Endothelial cell of umbilical vein (primary cell): ENCODE data around the gene URI1. TPM values are rescaled to one million over a fixed set of nuclear protein-coding genes. Genes with fewer than 3 reads are reported as not detected.

Experiments used
- BruUV-seq: library from RNA; stranded (reverse); fragments of 400-500 nt; replicated peaks from 2 replicates; lab custom pipeline; 2021; lab: Mats Ljungman, UMichigan
- CTCF ChIA-PET: fragments of 300-600, 350-600 bp; sonication (Branson Sonifier 250); formaldehyde crosslinking; loops from one replicate; lab custom pipeline; 2021; ENCODE audit warnings: antibody characterized with exemption, inconsistent platforms; lab: Charles Lee
- POLR2A ChIA-PET: fragments of 300-600, 350-600 bp; sonication (Branson Sonifier 250); formaldehyde crosslinking; loops from one replicate; lab custom pipeline; 2021; ENCODE audit warnings: antibody characterized with exemption, inconsistent platforms; lab: Charles Lee
- DNase-seq: peaks from one replicate; pipeline ENCODE4 v3.0.0-alpha.2; 2011; ENCODE audit warnings: low read depth, low spot score
- FAIRE-seq: peaks from 2 replicates; lab custom pipeline; 2011; peaks lifted over from hg19 to GRCh38; lab: Jason Lieb, UNC
- H2AFZ ChIP-seq: 2 replicates; pipeline ENCODE4 v1.6.0; 2012; ENCODE audit warnings: low read depth, low read length, control low read depth, inconsistent platforms
- H3K27ac ChIP-seq: 2 replicates; pipeline ENCODE4 v1.5.1; 2011; ENCODE audit warnings: low read depth, mild to moderate bottlenecking, control low read depth, low read length, moderate library complexity; ENCODE audit not compliant: insufficient read depth
- H3K27me3 ChIP-seq, 2 experiments: 2 replicates each; pipeline versions ENCODE4 v1.6.0 to v1.6.1; 2011; ENCODE audit warnings: low read length in 2 of 2, mixed read lengths in 1 of 2; ENCODE audit not compliant: control insufficient read depth in 2 of 2, insufficient read depth in 2 of 2
- H3K36me3 ChIP-seq, 2 experiments: 2 replicates in 1 of 2; 3 replicates in 1 of 2; pipeline ENCODE4 v1.5.1; 2011; ENCODE audit warnings: low read length in 2 of 2, mild to moderate bottlenecking in 1 of 2, moderate library complexity in 1 of 2; ENCODE audit not compliant: control insufficient read depth in 2 of 2, insufficient read depth in 2 of 2; ENCODE audit errors: extremely low read depth in 1 of 2
- H3K4me1 ChIP-seq: 3 replicates; pipeline ENCODE4 v1.5.1; 2011; ENCODE audit warnings: mild to moderate bottlenecking, low read length; ENCODE audit not compliant: control insufficient read depth, insufficient read depth; ENCODE audit errors: extremely low read depth
- H3K4me2 ChIP-seq: 2 replicates; pipeline ENCODE4 v1.6.1; 2011; ENCODE audit warnings: low read length, control low read depth, mixed read lengths; ENCODE audit not compliant: insufficient read depth
- H3K4me3 ChIP-seq, 3 experiments: fragments of 200-600 bp in 1 of 3; sonication (generic), shearing (Covaris generic) in 1 of 3; replicated peaks in 1 of 3; 2 replicates each; pipeline ENCODE4 v1.5.1; 2011 to 2016; ENCODE audit warnings: control low read depth in 3 of 3, low read length in 3 of 3, mild to moderate bottlenecking in 2 of 3, inconsistent platforms in 1 of 3, low read depth in 1 of 3, moderate library complexity in 1 of 3; ENCODE audit not compliant: insufficient read depth in 1 of 3
- H3K79me2 ChIP-seq: 2 replicates; pipeline ENCODE4 v1.6.0; 2012; ENCODE audit warnings: low read length, inconsistent platforms; ENCODE audit not compliant: control insufficient read depth, insufficient read depth
- H3K9ac ChIP-seq: replicated peaks from 2 replicates; pipeline ENCODE3; 2011; ENCODE audit warnings: low read length, control low read depth; ENCODE audit not compliant: insufficient read depth; ENCODE audit errors: extremely low read depth
- H3K9me1 ChIP-seq: replicated peaks from 3 replicates; pipeline ENCODE4 v1.6.0; 2011; ENCODE audit warnings: mild to moderate bottlenecking, low read length; ENCODE audit not compliant: control insufficient read depth, insufficient read depth; ENCODE audit errors: extremely low read depth
- H3K9me3 ChIP-seq: replicated peaks from 2 replicates; pipeline ENCODE4 v1.5.1; 2012; ENCODE audit warnings: low read length, inconsistent platforms; ENCODE audit not compliant: control insufficient read depth, insufficient read depth
- H4K20me1 ChIP-seq: replicated peaks from 2 replicates; pipeline ENCODE3; 2011; ENCODE audit warnings: mild to moderate bottlenecking, low read length; ENCODE audit not compliant: control insufficient read depth, insufficient read depth; ENCODE audit errors: extremely low read depth
- EZH2 ChIP-seq: IDR thresholded peaks from 2 replicates; pipeline ENCODE4 v1.6.1; 2012; ENCODE audit warnings: borderline replicate concordance, low read depth, mild to moderate bottlenecking, moderate library complexity, low read length, inconsistent platforms; ENCODE audit not compliant: severe bottlenecking
- FOS ChIP-seq: IDR thresholded peaks from 2 replicates; pipeline ENCODE4 v1.6.1; 2011; ENCODE audit warnings: mild to moderate bottlenecking, low read length, moderate library complexity, borderline replicate concordance; ENCODE audit not compliant: insufficient read depth
- GATA2 ChIP-seq: IDR thresholded peaks from 2 replicates; pipeline ENCODE4 v1.7.0; 2011; ENCODE audit warnings: low read depth, mild to moderate bottlenecking, moderate library complexity, mixed read lengths, low read length; ENCODE audit not compliant: insufficient read length, insufficient read depth
- JUN ChIP-seq: IDR thresholded peaks from 2 replicates; pipeline ENCODE4 v1.6.1; 2011; ENCODE audit warnings: borderline replicate concordance, low read depth; ENCODE audit not compliant: insufficient read length, insufficient read depth
- MAX ChIP-seq: IDR thresholded peaks from 2 replicates; pipeline ENCODE4 v1.6.1; 2011; ENCODE audit not compliant: insufficient read depth, insufficient read length
- MYC ChIP-seq: IDR thresholded peaks from one replicate; pipeline ENCODE4 v1.6.1; 2011; ENCODE audit warnings: mild to moderate bottlenecking, low read depth, low read length
- POLR2A ChIP-seq: IDR thresholded peaks from 2 replicates; pipeline ENCODE4 v1.6.1; 2012; ENCODE audit warnings: low read depth, mild to moderate bottlenecking, control low read depth, low read length
- POLR2AphosphoS5 ChIP-seq: IDR thresholded peaks from 2 replicates; pipeline ENCODE4 v1.6.1; 2012; ENCODE audit warnings: low read depth, mild to moderate bottlenecking, control low read depth, low read length, moderate library complexity; ENCODE audit not compliant: insufficient read depth
- dilution Hi-C: fragments of 300-500 bp; cut with MboI; formaldehyde crosslinking; loops from one replicate; pipeline ENCODE4 v1.15.0; 2019; ENCODE audit warnings: low sequenced_read_pairs; ENCODE audit not compliant: extremely low pct_ligation_motif_present
- intact Hi-C: fragments of 100-400 bp; cut with micrococcal nuclease; formaldehyde crosslinking; loops from one replicate; pipeline ENCODE4 v1.10.0; 2022
- polyA plus RNA-seq, 4 experiments: library from polyadenylated mRNA; depleted of rRNA in 3 of 4; stranded (reverse) in 3 of 4; unstranded in 1 of 4; fragments of >200 nt; gene quantifications; 2 replicates each; pipeline versions ENCODE4 v1.2.1 to v1.2.3, GENCODE V29; 2011 to 2012; ENCODE audit warnings: missing spikeins in 1 of 4
- total RNA-seq: library from RNA; stranded (reverse); gene quantifications from 2 replicates; pipeline ENCODE4 v1.2.3, GENCODE V29; 2021

URI1 gene
- total and polyA plus RNA-seq, 2 donors (not counting 3 experiments of a cell fraction or from before 2014, with no cell fraction given): 12.8 to 28.9 TPM

GRCh38 chr19:29928831-29929230 lies 13.2 kb upstream of the URI1 start:
- no peaks in the 10 kb centered on the region for H4K20me1 ChIP-seq
- ChIA-PET CTCF (interaction anchor here (1.0 kb wide), 1 partner anchor 13 kb away, joined by 3 read pairs; the partner anchor contains the start of gene URI1), POLR2A (no interaction called here)
- H3K27me3 ChIP-seq: no peaks in the 10 kb centered on the region
- H3K9ac ChIP-seq: no peak overlapping the region
- H3K4me2 ChIP-seq: no peak overlapping the region
- no peak overlapping the region for H3K27ac ChIP-seq
- no peaks in the 10 kb centered on the region for H3K36me3 ChIP-seq
- intact Hi-C loops (no loop called here), dilution Hi-C loops (no loop called here)
- TF ChIP-seq FOS: no peak
- no peak for TF ChIP-seq GATA2
- no peak for TF ChIP-seq POLR2A
- no peak for TF ChIP-seq POLR2AphosphoS5
- TF ChIP-seq JUN: no peak
- TF ChIP-seq MAX: no peak
- H2AFZ ChIP-seq: no peak overlapping the region
- BruUV-seq: no TSS peak
- DNase-seq: no peak
- no peak for FAIRE-seq
- no peaks in the 10 kb centered on the region for H3K4me1 ChIP-seq
- no peaks in the 10 kb centered on the region for H3K9me1 ChIP-seq
- no peak overlapping the region for H3K4me3 ChIP-seq
- no peaks in the 10 kb centered on the region for H3K79me2 ChIP-seq
- no peaks in the 10 kb centered on the region for H3K9me3 ChIP-seq

DNA sequence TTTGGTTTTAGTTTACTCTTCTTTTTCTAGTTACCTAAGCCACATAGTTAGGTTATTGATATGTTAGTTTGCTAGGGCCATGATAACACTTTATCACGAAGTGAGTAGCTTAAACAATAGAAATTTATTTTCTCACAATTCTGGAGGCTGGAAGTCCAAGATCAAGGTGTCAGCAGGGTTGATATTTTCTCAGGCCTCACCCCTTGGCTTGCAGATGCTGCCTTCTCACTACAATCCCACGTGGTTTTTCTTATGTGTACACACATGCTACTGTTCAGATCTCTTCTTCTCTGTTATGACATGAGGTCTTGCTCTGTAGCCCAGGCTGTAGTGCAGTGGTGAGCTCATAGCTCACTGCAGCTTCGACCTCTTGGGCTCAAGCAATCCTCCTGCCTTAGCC lies 7.8 kb upstream of the URI1 start:
- H2AFZ ChIP-seq: no peak overlapping the region
- dilution Hi-C loops: no loop called here

More for the DNA sequence above, 7.8 kb upstream of the URI1 start:
- Histone ChIP-seq H3K4me3 (no peak overlapping the region), H3K4me1 (no peaks in the 10 kb centered on the region), H4K20me1 (no peaks in the 10 kb centered on the region), H3K79me2 (no peaks in the 10 kb centered on the region), H3K27ac (no peak overlapping the region), H3K9me1 (no peaks in the 10 kb centered on the region), H3K27me3 (no peaks in the 10 kb centered on the region), H3K9ac (no peak overlapping the region), H3K9me3 (no peaks in the 10 kb centered on the region), H3K36me3 (no peaks in the 10 kb centered on the region), H3K4me2 (no peak overlapping the region)
- intact Hi-C loops: no loop called here
- TF ChIP-seq GATA2 (no peak), POLR2A (no peak), MAX (no peak), EZH2 (no peak), FOS (no peak), MYC (no peak)
- FAIRE-seq (no peak), DNase-seq (no peak)
- no TSS peak for BruUV-seq
- POLR2A ChIA-PET: no interaction called here
- CTCF ChIA-PET: no interaction called here
